ENCODE results near the gene AMBN.
A peak's percentile ranks its signal among the peaks of the same experiment; 100 is the strongest.

The AMBN gene

DNA sequence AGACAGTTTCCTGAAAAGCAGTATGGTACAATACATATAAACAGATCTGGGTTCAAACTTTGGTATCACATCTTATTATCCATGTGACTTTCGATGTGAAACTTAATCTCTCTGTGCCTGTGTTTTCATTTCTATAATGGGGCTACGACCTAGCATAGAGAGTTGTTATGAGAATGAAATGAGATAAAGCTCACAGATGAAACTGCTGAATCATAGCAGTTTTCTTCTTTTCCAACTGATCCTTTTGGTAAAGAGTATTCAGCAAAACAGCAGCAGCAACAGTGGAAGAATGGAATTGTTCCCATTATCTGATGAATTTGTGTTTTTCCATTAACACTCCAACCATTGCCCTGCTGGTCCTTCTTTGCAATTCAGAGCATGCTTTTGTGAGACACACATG lies 16.3 kb downstream of the AMBN start:
- Histone ChIP-seq H3K36me3 (ENCODE audit: insufficient read depth) (no peaks in the 10 kb centered on the region), H3K4me2 (peak overlapping the region; percentile 25; the same call in 1 of the 2 replicates), H3K27me3 (ENCODE audit: insufficient read depth, low read depth) (no peaks in the 10 kb centered on the region), H4K20me1 (ENCODE audit: insufficient read depth) (no peaks in the 10 kb centered on the region), H3K27ac (peak overlapping the region; percentile 24; the same call in 1 of the 2 replicates), H3K4me1 (ENCODE audit: low read depth, poor library complexity, severe bottlenecking) (peaks cover 25% of the 10 kb centered on the region), H2AFZ (ENCODE audit: low read depth) (peak overlapping the region; percentile 53; the same call in 1 of the 2 replicates), H3K9ac (no peak overlapping the region; the same call in 1 of the 2 replicates), H3K4me3 (IDR thresholded peaks at IDR 0.05; ENCODE audit: insufficient read depth, low read depth, low read length) (no peak overlapping the region), H3K79me2 (ENCODE audit: insufficient read depth, low read depth) (no peaks in the 10 kb centered on the region)
- TF ChIP-seq, protein P1, sequence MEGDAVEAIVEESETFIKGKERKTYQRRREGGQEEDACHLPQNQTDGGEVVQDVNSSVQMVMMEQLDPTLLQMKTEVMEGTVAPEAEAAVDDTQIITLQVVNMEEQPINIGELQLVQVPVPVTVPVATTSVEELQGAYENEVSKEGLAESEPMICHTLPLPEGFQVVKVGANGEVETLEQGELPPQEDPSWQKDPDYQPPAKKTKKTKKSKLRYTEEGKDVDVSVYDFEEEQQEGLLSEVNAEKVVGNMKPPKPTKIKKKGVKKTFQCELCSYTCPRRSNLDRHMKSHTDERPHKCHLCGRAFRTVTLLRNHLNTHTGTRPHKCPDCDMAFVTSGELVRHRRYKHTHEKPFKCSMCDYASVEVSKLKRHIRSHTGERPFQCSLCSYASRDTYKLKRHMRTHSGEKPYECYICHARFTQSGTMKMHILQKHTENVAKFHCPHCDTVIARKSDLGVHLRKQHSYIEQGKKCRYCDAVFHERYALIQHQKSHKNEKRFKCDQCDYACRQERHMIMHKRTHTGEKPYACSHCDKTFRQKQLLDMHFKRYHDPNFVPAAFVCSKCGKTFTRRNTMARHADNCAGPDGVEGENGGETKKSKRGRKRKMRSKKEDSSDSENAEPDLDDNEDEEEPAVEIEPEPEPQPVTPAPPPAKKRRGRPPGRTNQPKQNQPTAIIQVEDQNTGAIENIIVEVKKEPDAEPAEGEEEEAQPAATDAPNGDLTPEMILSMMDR (conservative IDR thresholded peaks at IDR 0.05; ENCODE audit: low read depth, low read length), result no peak

DNA sequence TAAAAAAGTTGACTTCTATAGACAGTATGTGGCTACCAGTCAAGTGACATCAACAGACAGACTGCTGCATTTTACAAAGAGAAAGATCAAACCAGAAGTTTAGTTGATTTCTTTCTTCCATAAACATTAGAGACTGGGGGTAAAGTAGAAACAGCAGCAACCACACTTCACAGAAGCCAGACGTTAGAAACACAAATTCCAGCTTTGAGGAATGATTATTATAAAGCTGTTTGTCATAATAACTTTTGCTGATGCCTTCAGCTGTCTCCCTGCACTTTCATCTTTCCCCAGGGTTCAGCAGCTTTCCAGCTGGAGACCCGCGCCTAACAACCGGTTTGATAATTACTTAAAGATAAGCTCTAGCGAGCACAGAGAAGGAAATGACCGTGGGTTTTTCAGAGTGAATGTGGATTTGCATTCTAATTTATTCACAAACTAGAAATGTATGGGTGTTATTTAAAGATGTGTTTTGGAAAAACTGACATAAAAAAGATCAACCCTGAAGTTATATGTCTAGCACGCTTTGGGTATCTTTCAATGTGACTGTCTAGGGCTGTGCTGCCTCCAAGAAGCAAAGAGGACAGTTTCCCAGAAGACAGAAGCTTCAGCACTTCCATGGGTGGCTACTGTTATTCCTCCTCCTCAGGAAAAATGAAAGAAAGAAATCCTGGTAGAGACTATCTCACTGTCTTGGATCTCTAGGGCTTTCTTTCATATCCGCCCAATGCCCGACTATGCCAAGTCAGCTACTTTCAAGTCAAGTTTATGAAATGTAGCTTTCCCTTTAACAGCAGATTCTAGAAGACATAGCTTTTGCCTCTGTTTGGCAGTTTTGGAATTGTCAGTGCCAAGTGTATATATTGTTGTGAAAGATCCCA lies 21.5 kb downstream of the AMBN start:
- Histone ChIP-seq H3K4me2 (no peak overlapping the region), H3K9ac (no peak overlapping the region), H2AFZ (ENCODE audit: low read depth) (no peak overlapping the region)

DNA sequence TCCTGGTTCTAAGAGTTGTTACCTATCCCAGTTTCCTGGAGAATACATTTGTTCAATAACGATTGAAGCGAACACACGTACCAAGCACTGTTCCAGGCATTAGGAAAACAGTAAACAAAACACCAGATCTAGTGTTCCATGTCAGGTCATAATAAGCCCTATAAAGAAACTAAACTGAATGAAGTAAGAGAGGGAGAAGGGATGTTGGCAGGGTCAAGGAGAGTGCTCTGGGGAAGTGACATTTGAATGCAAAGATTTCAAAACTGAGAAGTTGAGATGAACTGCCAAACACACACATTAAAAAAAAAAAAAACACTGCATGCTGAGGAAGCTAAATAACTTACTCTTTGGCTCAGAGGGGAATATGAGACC lies 22.1 kb downstream of the AMBN start:
- Histone ChIP-seq H3K27ac (no peak overlapping the region), H3K79me2 (ENCODE audit: insufficient read depth, low read depth) (no peaks in the 10 kb centered on the region), H3K9ac (no peak overlapping the region), H3K4me1 (ENCODE audit: low read depth, poor library complexity, severe bottlenecking) (peaks cover 15% of the 10 kb centered on the region), H3K4me3 (IDR thresholded peaks at IDR 0.05; ENCODE audit: insufficient read depth, low read depth, low read length) (no peak overlapping the region), H3K36me3 (ENCODE audit: insufficient read depth) (no peaks in the 10 kb centered on the region), H4K20me1 (ENCODE audit: insufficient read depth) (no peaks in the 10 kb centered on the region), H3K27me3 (ENCODE audit: insufficient read depth, low read depth) (no peaks in the 10 kb centered on the region), H3K4me2 (no peak overlapping the region), H2AFZ (ENCODE audit: low read depth) (no peak overlapping the region)
- TF ChIP-seq, protein P1 (conservative IDR thresholded peaks at IDR 0.05; ENCODE audit: low read depth, low read length), result no peak

More for the DNA sequence above, 21.5 kb downstream of the AMBN start:
- no peaks in the 10 kb centered on the region for H4K20me1 ChIP-seq (ENCODE audit: insufficient read depth)
- H3K36me3 ChIP-seq (ENCODE audit: insufficient read depth), result no peaks in the 10 kb centered on the region
- TF ChIP-seq, protein P1 (conservative IDR thresholded peaks at IDR 0.05; ENCODE audit: low read depth, low read length), result no peak
- no peaks in the 10 kb centered on the region for H3K79me2 ChIP-seq (ENCODE audit: insufficient read depth, low read depth)
- no peak overlapping the region for H3K4me3 ChIP-seq (IDR thresholded peaks at IDR 0.05; ENCODE audit: insufficient read depth, low read depth, low read length)
- H3K27ac ChIP-seq, result no peak overlapping the region
- peaks cover 21% of the 10 kb centered on the region for H3K4me1 ChIP-seq (ENCODE audit: low read depth, poor library complexity, severe bottlenecking)
- no peaks in the 10 kb centered on the region for H3K27me3 ChIP-seq (ENCODE audit: insufficient read depth, low read depth)

DNA sequence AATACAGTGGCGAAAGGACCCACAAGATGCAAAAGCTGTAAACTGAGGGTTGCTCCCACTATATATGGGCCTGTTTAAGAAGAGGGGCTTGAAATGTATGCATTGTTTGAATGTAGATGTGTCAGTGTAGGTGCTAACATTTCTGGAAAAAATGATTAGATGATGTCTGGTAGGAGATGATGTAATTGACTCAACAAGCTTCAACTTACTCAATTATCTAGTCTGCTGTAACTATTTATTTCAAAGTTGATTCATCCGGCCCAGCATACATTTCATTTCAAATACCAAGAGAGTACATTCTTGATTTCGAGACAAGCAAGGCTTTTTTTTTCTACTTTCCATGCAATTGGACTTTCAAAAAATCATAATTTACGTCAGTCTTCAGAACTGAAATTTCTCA lies 27.2 kb downstream of the AMBN start:
- Histone ChIP-seq H4K20me1 (ENCODE audit: insufficient read depth) (no peaks in the 10 kb centered on the region), H2AFZ (ENCODE audit: low read depth) (no peak overlapping the region), H3K36me3 (ENCODE audit: insufficient read depth) (no peaks in the 10 kb centered on the region), H3K4me1 (ENCODE audit: low read depth, poor library complexity, severe bottlenecking) (peaks cover 11% of the 10 kb centered on the region), H3K79me2 (ENCODE audit: insufficient read depth, low read depth) (no peaks in the 10 kb centered on the region), H3K9ac (no peak overlapping the region), H3K4me2 (no peak overlapping the region), H3K4me3 (IDR thresholded peaks at IDR 0.05; ENCODE audit: insufficient read depth, low read depth, low read length) (no peak overlapping the region), H3K27me3 (ENCODE audit: insufficient read depth, low read depth) (no peaks in the 10 kb centered on the region), H3K27ac (no peak overlapping the region)
- TF ChIP-seq, protein P1 (conservative IDR thresholded peaks at IDR 0.05; ENCODE audit: low read depth, low read length), result no peak
